Stimulated activated CD8-positive, alpha-beta memory T cell treated with anti-CD3 and anti-CD28 coated beads, Interleukin-15, amount 100 ng/mL, for 24 hours (primary cell): ENCODE results near the gene GCNT1.
"Not testable (repeated sequence)": the region's sequence is repeated elsewhere in the genome, so short reads cannot be mapped to it uniquely, and the experiment has no call there.

Experiments used
- DNase-seq: peaks from one replicate; pipeline ENCODE4 v3.0.0-alpha.2; 2020; ENCODE audit warnings: low read depth

The GCNT1 gene

GRCh38 chr9:76458903-76459693 is at the start of gene GCNT1:
GCNT1 (plus strand) TSS chr9:76459182; CDS start chr9:76502382, 43,200 bp downstream.
- peak; percentile 85 for DNase-seq

- no peak for DNase-seq
Measured at GRCh38 chr9:76412638-76413037, 46.3 kb upstream of the GCNT1 start.

- DNase-seq = no peak
Measured at GRCh38 chr9:76413658-76414057, 45.3 kb upstream of the GCNT1 start.

GRCh38 chr9:76414661-76415060 is 44.3 kb upstream of the GCNT1 start:
- DNase-seq = no peak

GRCh38 chr9:76415154-76415553 is 43.8 kb upstream of the GCNT1 start:
- no peak for DNase-seq

GRCh38 chr9:76415731-76416130 is 43.3 kb upstream of the GCNT1 start:
- no peak for DNase-seq

GRCh38 chr9:76417394-76417793 is 41.6 kb upstream of the GCNT1 start:
- no peak for DNase-seq

- DNase-seq = no peak
Measured at GRCh38 chr9:76419782-76420380, 39.1 kb upstream of the GCNT1 start.

- DNase-seq = no peak
Measured at GRCh38 chr9:76423216-76424177, 35.5 kb upstream of the GCNT1 start.

- DNase-seq = no peak
Measured at GRCh38 chr9:76424491-76424890, 34.5 kb upstream of the GCNT1 start.

- no peak for DNase-seq
Measured at GRCh38 chr9:76425677-76426453, 33.1 kb upstream of the GCNT1 start.

- DNase-seq = no peak
Measured at GRCh38 chr9:76426807-76427419, 32.1 kb upstream of the GCNT1 start.

GRCh38 chr9:76431601-76432000 is 27.4 kb upstream of the GCNT1 start:
- no peak for DNase-seq

GRCh38 chr9:76433406-76433805 is 25.6 kb upstream of the GCNT1 start:
- no peak for DNase-seq

- no peak for DNase-seq
Measured at GRCh38 chr9:76433836-76434235, 25.1 kb upstream of the GCNT1 start.

GRCh38 chr9:76434897-76435296 is 24.1 kb upstream of the GCNT1 start:
- not testable (repeated sequence) for DNase-seq

- DNase-seq = not testable (repeated sequence)
Measured at GRCh38 chr9:76437017-76437699, 21.8 kb upstream of the GCNT1 start.

- DNase-seq = no peak
Measured at GRCh38 chr9:76438841-76439588, 20.0 kb upstream of the GCNT1 start.

GRCh38 chr9:76441551-76442322 is 17.2 kb upstream of the GCNT1 start:
- no peak for DNase-seq
